NOMO-1 treated with DMSO at 0.1 percent for 48 hours (cell line): ENCODE results near the gene TNFRSF25.

ENCODE experiments used
- DNase-seq: peaks from one replicate; lab custom pipeline; 2025; ENCODE audit not compliant: unreplicated experiment; lab: John Stamatoyannopoulos, UW

The TNFRSF25 gene

DNA sequence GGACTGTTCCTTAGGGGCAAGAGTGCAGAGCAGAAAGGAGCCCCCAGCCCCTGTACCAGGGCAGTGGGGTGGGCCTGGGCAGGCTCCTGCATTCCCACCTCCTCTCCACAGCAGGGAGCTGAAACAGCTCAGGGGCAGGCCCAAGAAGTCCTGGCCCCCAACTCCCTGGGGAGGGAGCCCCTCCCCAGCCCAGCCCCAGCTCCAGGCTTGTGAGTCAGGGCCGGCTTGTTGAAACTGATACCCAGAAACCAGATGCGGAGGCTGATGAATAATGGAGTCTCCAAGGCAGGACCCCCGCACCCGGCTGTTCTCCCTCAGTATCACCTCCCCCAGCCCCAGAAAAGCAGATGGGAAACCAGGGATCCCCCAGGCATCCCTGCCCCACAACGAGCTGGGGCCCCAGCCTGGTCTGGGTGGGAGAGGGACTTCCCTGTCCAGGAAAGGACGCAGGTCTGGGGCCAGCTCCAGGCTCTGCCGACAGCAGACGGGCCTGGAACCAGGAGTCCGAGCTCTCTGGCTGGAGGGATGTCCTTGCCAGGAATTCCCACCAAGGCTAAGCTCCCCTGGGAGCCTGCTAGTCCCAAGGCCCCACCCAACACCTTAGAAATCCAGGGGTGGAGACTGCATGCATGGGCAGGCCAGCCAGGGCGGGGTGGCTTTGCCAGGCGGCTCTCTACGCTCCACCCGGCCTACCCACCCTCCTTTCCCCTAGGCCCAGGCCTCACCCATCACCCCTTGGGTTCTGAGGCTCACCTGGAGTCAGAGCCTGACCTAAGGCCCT lies 22.8 kb upstream of the TNFRSF25 start:
- DNase-seq, result no peak

DNA sequence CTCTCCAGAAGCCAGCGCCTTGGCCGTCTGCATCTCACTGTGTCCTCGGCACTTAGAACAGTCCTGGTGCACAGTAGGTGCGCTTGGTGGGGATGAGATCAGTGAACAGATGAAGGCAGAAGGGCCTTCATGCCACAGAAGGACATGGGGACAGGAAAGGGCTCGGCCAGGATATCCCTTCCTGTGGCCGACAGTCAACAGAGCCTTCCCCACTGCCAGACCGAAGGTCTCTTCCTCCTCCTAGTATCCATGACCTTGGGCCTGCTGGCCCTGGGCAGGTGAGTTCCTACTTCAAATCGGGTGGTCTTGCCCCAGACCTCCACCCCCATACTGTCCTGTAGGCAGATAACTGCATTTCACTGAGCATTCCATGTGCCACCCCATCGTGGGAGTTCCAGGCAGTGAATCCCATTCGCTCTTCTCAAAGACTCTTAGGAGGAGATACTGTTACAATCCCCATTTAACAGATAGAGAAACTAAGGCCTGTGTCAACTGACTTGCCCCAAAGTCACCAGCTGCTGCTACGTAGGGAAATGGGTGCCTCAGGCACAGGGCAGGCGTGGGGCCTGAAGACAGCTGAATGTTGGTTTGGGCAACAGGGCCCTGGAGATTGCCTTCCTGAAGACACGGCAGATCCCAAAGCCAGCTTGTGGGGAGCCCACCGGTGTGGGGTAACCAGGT lies 22.0 kb upstream of the TNFRSF25 start:
- DNase-seq, result no peak

DNA sequence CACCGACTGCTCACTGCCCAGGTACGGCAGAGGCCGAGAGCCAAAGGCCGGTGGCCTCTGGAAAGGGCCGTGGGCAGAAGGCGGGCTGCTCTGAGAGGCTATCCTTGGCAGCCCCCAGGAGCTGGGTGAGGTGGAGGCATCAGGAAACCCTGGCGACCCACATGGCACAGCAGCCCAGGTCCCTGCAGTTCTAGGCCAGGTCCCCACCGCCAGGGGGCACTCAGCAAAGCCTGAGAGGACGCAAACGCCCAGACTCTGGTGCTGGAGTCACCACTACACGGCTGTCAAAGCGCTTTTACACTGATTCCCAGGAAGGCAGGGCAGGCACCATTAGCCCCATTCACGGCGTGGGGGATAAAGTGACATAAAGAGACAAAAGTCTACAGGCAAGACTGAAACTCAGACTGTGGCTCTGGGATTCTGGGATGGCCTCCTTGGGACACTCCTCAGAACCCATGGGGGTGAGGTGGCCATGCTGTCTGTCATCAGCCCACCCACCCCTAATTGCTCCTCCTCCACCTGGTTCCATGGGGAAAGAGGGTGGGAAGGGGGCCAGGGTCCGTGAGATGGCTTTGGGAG lies 20.5 kb upstream of the TNFRSF25 start:
- peak; percentile 44 for DNase-seq

DNA sequence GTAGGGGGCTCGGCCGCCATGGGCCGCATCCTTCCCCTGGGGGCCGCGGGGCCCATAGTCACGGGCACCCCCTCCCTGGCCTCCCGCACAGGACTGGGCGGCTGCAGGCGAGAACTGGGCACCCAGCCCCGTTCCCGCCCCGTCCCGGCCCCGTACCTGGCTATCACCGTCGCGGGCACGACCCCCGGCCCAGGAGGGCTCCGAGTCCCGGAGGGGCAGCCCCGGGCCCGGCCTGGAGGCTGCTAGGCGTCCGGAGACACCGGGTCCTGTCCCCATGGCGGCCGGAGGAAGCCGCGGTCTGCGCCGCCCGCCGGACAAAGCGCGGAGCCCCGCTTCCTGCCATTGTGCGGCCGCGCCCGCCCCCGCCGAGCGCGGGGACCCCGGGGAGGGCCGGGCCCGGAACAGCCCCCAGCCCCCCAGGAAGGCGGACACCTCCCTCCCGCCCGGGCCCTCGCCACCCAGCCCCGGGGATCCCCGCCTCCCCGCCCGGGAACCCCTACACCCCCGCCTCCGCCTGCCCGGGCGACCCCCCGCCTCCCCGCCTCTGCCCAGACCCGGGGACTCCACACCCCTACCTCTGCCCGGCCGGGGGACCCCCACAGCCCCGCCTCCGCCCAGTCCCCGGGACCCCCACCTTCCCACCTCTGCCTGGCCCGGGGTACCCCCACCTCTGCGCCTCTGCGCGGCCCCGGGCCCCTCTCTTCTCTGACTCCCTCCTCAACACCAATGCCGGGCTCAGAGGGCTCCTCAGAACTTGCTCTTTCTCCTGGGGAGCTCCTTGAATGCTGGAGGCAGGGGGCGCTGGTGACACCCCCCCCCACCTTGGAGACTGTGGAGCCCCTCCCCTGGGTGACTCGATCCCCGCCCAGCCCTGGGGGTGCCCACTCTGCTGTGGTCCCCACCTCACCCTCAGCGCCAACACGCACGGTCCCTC lies 19.5 kb upstream of the TNFRSF25 start:
- DNase-seq, result no peak

DNA sequence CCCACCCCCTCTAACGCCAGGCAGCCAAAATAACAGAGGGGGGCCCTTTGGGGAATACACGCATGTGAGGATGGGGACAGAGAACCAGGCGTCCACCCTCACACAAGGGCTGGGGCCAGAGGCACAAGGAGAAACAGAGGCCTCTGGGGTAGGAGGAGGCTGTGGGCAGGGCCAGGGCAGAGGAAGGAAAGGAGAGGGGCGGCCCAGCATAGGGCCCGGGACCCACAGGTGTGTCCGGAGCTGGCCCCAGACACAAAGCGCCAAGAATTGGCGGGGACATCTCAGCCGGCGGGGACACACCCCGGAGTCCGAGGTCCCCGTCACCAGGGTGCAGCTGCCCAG lies 18.8 kb upstream of the TNFRSF25 start:
- DNase-seq, result no peak

DNA sequence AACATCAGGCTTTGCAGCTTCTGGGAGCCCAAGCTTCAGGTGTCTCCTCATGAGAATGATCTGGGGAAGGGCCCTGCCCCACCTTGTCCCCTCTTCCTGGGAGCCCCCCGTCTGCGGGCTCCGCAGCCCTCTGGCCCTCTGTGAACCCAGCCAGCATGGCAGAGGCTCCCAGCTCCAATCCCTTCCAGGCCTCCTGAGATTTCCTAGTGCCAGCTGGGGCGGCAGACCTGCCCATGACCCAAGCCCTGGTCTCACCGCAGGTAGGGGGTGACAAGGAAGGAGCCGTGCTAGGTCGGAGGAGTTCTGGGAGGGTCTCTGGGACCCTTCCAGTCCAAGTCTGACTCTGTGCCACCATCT lies 17.8 kb upstream of the TNFRSF25 start:
- DNase-seq, result no peak

DNA sequence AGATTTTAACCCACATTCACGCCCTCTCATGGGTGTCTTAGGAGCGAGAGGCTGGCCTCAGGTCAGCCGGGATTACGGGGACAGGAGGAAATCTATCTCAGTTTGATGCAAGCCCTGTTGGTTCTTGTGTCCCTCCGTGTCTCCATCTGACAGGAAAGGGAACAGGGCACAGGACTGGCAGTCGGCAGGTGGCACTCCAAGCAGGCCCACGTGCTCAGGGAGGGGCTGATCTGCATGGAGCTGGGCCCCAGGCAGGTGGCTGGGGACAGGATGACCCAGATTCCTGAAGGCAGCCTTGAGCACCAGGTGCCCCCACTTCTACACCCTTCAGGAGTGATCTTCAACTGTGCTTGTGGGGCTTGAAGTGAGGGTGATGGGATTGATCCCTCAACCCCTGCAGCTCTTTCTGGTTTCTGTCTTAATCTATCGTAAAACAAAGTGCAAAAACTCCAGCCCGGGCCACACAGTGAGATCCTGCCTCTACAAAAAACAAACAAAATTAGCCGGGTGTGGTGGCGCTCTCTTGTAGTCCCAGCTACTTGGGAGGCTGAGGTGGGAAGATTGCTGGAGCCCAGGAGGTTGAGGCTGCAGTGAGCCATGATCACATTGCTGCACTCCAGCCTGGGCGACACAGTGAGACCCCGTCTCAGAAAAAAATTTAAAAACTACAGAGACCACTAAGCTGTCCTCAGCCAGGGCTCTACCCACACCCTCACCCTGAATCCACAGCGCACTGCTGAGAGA lies 17.2 kb upstream of the TNFRSF25 start:
- no peak for DNase-seq

DNA sequence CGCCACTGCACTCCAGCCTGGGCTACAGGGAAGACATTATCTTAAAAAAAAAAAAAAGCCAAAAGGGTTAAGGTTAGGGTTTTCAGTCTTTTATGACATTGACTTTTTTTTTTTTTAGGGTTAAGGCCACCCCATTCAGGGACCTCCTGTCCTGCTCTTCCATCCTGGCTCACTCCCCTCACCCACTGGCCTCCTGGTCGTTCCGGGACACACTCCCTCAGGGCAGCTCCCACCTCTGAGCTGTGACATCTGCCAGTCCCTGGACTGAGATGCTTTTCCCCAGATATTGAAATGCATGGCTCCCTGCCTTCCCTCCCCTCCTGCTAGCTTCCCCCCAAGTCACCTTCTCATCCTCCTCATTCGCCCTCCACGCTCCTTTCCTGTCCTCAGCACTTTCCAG lies 15.8 kb upstream of the TNFRSF25 start:
- no peak for DNase-seq

DNA sequence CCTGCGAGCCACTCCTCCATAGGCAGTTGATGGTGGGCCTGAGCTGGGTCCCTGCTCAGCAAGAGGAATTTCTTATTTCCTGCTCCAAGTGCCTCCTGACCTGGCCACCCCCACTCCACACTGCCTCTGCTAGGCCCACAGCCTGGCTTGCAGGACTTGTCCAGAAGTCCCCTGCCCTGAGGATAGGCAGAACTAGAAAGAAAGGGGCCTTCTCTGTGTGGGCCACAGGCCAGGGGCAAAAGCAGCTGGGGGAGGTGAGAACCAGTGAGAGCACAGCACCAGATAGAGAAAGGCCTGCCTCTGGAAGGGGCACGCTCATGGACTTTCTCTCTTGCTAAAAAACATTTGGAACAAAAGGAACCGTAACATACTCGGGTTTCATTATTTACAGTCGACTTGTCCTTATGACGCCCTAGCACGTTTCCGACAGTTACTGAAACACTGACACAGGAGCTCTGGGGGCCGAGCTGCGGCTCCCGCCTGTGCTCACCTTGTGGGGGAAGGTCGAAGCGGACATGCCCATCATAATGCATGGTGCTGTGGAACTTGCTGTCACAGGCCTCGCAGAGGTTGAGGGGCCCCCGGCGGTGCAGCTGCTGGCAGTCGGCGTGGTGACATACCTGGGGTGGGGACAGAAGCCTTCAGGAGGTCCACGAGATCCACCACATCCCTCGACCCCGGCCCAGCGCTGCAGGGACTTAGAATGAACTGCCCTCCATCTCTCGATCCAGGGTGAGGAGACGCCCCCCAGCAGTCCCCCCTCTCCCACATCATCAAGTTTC lies 11.3 kb upstream of the TNFRSF25 start:
- no peak for DNase-seq

DNA sequence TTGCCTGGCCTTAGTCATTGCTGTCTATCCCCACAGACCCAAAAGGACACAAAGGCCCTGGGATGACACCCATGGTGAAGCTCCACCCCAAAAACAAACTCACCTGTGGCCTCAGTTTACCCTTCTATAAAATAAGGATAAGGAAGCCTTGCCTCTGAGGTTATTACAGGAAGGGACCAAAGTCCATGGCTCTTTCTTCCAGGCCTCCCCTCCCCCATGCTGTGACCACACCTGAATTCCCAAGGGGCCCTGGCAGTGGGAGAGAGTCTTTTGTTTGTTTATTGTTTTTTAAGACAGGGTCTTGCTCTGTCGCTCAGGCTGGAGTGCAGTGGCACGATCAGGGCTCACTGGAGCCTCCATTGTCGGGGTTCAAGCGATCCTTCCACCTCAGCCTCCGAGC lies 10.5 kb upstream of the TNFRSF25 start:
- DNase-seq, result no peak

DNA sequence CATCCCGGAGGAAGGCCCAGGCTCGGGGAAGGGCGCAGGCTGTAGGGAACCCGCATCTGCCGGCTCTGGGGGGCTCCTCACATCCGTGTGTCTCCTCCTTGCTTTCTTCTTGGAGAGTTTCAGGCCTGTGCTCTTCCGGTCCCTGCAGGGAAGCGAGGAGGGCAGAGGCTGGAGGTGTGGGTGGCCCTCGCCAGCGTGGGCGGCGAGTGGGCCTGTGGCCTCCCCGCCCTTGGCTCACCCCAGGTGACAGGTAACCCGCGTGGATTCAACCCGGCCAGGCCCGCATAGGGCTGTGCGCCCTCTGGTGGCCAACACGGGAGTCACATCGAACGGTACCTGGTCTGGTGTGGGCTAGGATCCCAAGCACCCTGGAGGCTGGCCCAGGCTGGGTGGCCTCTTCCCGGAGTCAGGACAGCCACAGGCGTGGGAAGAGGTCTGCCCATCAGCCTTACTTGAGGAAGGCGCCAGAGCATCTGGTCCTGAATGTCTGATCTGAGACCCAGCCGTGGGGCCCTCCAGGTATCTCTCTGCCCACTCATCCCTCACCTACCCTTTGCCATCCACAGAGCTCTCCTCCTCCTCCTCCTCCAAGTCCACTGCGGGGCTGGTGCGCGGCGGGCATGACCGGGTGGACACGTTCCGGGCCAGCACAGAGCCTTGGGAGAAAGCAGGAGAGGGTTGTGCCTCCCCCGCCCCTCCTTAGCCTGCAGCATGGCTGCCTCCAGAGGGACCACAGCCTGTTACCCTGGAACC lies 9.6 kb upstream of the TNFRSF25 start:
- DNase-seq, result peak; percentile 17

DNA sequence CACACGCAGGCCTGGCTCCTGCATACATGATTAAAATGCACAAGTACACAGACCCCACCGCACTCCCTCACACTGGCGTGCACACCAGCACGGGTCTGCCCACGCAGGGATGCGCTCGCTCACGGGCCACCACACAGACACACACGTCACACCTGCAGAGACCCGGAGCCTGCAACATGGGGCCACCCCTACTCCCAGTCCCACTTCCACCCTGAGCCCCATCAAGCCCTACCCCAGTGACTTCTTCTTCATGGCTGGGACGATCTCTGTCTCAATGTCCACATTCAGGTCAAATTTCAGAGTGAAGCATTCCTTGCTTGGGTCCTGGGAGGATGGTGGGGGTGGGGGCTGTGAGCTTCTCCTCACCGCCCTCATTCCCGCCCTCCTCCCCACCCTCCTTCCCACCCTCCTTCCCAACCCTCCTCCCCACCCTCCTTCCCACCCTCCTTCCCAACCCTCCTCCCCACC lies 8.9 kb upstream of the TNFRSF25 start:
- DNase-seq, result no peak

DNA sequence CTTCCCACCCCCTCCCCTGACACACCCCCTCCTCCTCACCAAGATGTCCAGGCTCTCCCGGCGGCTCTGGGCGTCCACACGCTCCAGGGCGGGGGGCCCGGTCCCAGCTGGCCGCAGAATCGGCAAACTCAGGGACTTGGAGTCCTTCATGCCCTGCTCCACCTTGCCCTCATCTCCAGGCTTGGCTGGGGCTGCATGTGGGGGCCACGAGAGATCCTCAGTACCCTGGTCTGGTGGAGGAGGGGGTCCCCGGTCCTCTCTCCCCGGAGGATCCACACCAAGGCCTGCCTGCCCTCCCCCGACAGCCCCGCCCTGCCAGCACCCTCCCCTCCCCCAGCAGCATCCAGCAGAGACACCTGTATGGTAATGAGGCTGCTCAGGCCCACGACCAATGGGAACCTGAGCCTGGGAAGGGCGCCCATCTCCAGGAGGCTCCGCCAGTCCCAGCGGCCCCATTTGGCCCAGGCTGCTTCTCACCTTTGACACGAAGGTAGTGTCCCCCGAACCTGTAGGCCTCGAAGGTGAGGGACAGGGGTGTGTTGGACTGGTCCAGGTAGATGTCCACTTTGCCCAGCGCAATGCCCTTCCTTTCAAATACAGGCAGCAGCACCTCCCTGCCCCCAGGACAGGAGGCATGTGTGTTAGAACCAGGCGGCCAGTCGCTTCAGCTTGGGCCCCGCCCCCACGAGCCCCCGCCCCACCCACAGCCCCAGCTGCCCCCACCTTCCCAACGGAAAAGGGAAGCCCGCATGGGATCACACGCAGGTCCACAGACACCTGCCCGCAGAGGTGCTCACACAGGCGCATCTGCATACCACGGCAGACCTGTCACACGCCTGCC lies 8.2 kb upstream of the TNFRSF25 start:
- DNase-seq, result no peak

DNA sequence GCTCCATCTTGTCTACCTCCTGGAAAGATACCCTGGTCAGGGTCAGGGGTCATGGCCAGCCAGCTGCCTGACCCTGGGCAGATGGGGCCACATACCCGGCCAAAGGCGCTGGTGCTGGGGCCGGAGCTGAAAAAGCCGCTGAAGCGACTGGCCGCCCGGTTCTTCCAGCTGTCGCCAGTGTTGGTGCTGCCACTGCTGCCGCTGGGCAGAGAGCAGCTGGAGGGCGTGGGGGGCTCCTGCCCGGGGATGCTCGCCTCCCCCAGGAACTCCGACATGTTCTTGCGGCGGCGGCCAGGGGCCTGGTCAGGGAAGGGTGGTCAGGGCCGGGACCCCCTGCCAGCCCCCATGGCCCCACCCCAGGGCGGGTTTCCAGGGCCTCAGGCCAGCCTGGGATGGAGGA lies 7.2 kb upstream of the TNFRSF25 start:
- no peak for DNase-seq

DNA sequence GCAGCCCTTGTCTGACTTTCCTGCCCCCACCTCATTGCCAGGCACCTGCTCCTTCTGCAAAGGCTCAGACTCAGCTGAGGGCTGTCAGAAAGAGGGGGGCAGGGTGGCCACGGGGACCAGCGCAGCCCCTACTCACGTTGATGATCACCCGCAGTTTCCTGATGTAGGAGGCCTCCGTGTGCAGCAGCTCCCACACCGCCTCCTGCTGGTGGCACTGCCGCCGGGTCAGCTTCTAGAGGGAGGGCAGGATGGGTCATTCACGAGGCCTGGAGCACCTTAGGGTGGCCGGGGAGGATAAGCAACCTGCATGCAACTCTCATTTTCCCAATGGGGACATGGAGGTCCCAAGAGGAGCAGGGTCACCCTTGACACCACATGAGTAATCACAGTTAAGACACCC lies 6.4 kb upstream of the TNFRSF25 start:
- no peak for DNase-seq

DNA sequence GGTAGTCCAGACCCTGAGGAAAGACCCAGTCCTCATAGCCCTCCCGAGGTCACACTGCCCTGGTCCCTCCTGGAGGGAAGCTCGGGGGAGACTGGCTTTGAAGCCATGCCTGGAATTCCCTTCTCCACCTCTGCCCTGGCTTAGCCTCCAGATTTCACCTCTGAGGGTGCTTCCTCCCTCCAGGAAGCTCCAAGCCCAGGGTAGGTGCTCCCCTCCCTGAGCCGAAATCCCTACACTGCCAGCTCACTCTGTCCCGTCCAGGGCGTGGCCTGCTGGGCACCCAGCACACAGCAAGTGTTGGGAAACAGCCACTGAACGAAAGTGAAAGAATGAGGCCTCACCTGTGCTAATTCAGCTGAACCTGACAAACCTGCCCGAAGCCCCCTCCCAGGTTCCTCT lies 6.0 kb upstream of the TNFRSF25 start:
- DNase-seq, result no peak

DNA sequence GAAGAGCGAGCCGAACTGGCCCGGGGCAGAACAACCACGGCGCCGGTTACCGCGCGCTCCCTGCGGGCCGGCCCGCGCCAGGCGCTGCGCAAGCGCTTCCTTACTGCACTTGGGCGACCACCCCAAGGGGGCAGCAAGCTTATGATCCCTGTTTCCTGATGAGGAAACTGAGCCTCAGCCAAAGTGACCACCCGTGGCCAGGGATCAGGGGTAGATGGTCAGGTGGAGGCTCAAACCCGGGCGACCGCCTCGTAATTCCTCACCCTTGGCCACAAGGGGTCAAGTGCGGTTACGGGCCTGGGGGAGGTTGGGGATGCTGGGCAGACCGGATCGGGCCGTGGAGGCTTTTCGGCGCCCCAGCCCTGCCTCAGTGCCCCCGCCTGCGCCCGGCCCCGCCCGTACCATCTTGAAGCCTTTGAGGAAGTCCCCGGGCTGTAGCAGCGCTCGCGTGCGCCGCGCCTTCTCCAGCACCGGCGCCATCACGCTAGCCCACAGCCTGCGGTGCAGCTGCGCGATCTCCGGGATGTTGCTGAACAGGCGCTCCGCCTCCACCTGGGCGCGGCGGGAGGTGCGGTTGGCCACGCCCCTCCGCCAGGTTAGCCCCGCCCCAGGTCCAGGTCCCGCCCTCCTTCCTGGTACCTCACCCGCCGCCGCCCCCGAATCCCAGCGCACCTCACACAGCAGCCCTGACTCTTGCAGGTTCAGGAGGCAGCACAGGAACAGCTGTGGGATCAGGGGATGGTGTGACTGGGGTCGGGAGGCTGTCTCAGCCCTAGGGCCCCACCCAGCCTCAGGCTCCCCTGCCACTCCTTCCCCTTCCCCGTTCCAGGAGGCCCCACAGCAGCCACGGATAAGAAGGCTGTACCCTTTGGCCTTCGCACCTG lies 5.4 kb upstream of the TNFRSF25 start:
- no peak for DNase-seq
